ENCODE data around the gene MTHFD1L.

MTHFD1L gene

DNA sequence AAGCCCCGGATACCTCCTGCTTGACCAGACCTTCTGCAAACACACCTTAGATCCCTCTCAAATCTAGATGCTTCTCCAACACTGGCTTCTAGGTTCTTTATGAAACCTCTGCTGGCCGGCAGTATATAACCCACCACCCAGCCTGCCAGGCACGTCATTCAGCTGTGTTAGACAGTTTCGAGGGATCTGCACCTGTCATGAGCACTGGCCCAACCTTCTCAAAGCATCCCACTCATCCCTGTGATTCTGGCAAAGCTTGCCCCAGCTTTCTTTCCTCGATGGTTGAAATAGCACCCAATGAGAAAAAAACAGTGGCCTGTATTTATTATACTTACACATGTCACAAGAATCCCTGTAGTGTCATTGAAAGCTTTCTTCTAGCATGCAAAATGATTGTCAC, 157.8 kb downstream of the MTHFD1L start:
- Histone ChIP-seq H3K9ac (no peak overlapping the region), H3K36me3 (ENCODE audit: insufficient read depth) (peaks cover 4% of the 10 kb centered on the region; the same call in 1 of the 2 replicates), H3K27ac (no peak overlapping the region), H3K4me2 (no peak overlapping the region), H3K4me3 (IDR thresholded peaks at IDR 0.05; ENCODE audit: insufficient read depth, low read depth, low read length) (no peak overlapping the region), H3K27me3 (ENCODE audit: insufficient read depth, low read depth) (no peaks in the 10 kb centered on the region), H2AFZ (ENCODE audit: low read depth) (no peak overlapping the region), H4K20me1 (ENCODE audit: insufficient read depth) (no peaks in the 10 kb centered on the region), H3K4me1 (ENCODE audit: low read depth, poor library complexity, severe bottlenecking) (no peaks in the 10 kb centered on the region), H3K79me2 (ENCODE audit: insufficient read depth, low read depth) (no peaks in the 10 kb centered on the region)
- TF ChIP-seq, protein P1, sequence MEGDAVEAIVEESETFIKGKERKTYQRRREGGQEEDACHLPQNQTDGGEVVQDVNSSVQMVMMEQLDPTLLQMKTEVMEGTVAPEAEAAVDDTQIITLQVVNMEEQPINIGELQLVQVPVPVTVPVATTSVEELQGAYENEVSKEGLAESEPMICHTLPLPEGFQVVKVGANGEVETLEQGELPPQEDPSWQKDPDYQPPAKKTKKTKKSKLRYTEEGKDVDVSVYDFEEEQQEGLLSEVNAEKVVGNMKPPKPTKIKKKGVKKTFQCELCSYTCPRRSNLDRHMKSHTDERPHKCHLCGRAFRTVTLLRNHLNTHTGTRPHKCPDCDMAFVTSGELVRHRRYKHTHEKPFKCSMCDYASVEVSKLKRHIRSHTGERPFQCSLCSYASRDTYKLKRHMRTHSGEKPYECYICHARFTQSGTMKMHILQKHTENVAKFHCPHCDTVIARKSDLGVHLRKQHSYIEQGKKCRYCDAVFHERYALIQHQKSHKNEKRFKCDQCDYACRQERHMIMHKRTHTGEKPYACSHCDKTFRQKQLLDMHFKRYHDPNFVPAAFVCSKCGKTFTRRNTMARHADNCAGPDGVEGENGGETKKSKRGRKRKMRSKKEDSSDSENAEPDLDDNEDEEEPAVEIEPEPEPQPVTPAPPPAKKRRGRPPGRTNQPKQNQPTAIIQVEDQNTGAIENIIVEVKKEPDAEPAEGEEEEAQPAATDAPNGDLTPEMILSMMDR (conservative IDR thresholded peaks at IDR 0.05; ENCODE audit: low read depth, low read length), result no peak

DNA sequence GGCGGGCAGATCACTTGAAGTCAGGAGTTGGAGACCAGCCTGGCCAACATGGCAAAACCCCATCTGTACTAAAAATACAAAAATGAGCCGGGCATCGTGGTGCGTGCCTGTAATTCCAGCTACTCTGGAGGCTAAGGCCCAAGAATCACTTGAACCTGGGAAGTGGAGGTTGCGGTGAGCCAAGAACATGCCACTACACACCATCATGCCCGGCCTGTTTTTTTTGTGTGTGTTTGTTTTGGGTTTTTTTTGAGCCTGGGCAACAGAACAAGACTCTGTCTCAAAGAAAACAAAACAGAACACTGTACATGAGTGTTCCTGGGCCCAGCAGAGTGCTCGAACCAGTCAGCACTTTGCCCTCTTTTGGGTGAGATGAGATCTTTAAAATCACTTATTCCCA, 159.1 kb downstream of the MTHFD1L start:
- TF ChIP-seq, protein P1 (conservative IDR thresholded peaks at IDR 0.05; ENCODE audit: low read depth, low read length), result no peak
- H4K20me1 ChIP-seq (ENCODE audit: insufficient read depth), result no peaks in the 10 kb centered on the region
- H3K9ac ChIP-seq, result no peak overlapping the region
- no peak overlapping the region for H3K27ac ChIP-seq
- H3K4me3 ChIP-seq (IDR thresholded peaks at IDR 0.05; ENCODE audit: insufficient read depth, low read depth, low read length), result no peak overlapping the region
- no peaks in the 10 kb centered on the region for H3K4me1 ChIP-seq (ENCODE audit: low read depth, poor library complexity, severe bottlenecking)
- H3K79me2 ChIP-seq (ENCODE audit: insufficient read depth, low read depth), result no peaks in the 10 kb centered on the region
- no peak overlapping the region for H3K4me2 ChIP-seq
- no peaks in the 10 kb centered on the region for H3K27me3 ChIP-seq (ENCODE audit: insufficient read depth, low read depth)
- peaks cover 4% of the 10 kb centered on the region; the same call in 1 of the 2 replicates for H3K36me3 ChIP-seq (ENCODE audit: insufficient read depth)
- no peak overlapping the region for H2AFZ ChIP-seq (ENCODE audit: low read depth)

DNA sequence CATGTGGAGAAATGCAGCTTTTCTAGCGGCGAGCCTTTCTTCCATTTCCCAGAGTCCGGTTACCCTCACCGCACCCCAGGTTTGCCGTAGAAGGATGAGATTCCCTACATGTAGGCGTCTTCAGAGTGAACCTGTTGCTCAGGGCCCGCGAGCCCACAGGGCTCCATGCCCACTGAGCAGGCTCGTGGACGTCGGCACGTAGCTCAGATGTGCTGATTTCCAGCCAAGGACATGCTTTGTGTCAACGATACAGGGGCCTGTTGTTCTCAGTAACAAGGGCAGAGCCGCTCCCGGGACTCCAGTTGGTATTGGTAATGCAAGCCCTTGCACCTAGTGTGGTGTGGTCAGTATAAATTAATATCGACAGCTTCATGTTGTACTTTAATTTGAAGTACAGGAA, 159.6 kb downstream of the MTHFD1L start:
- H2AFZ ChIP-seq (ENCODE audit: low read depth), result no peak overlapping the region
- no peak overlapping the region for H3K9ac ChIP-seq
- no peak overlapping the region for H3K27ac ChIP-seq
- H3K4me2 ChIP-seq, result no peak overlapping the region
- TF ChIP-seq, protein P1 (conservative IDR thresholded peaks at IDR 0.05; ENCODE audit: low read depth, low read length), result no peak
- no peaks in the 10 kb centered on the region for H3K79me2 ChIP-seq (ENCODE audit: insufficient read depth, low read depth)
- no peaks in the 10 kb centered on the region for H3K27me3 ChIP-seq (ENCODE audit: insufficient read depth, low read depth)
- no peak overlapping the region for H3K4me3 ChIP-seq (IDR thresholded peaks at IDR 0.05; ENCODE audit: insufficient read depth, low read depth, low read length)
- no peaks in the 10 kb centered on the region for H3K4me1 ChIP-seq (ENCODE audit: low read depth, poor library complexity, severe bottlenecking)
- H4K20me1 ChIP-seq (ENCODE audit: insufficient read depth), result no peaks in the 10 kb centered on the region
- peaks cover 4% of the 10 kb centered on the region; the same call in 1 of the 2 replicates for H3K36me3 ChIP-seq (ENCODE audit: insufficient read depth)

DNA sequence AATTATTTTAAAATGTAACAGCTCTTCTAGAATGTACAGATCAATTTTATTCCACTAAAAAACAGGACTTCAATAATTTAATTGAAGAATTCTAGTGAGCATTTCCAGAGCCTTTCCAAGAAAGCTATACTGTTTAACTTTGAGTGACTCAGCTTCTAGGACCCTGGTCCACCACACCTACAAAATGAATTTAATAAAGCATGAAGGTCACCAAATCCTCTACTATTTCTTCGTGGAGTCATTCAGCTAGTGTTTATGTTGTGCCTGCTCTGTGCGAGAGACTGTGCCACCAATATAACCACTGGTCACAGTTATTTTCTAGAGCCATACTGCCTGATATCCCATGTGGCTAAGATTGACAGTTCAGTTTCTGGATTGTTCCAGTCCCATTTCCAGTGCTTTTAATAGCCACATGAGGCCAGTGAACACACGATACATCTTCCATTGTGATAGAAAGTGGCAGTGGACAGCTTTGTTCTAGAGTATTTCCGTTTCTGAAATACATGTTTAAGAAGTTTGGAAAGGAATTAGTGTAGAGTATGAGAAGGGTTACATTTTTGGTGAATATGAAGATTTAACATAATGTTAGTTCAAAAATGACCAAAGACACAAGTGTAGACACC, 160.7 kb downstream of the MTHFD1L start:
- TF ChIP-seq, protein P1 (conservative IDR thresholded peaks at IDR 0.05; ENCODE audit: low read depth, low read length), result no peak
- Histone ChIP-seq H3K9ac (no peak overlapping the region), H3K79me2 (ENCODE audit: insufficient read depth, low read depth) (no peaks in the 10 kb centered on the region), H3K4me2 (no peak overlapping the region), H3K27me3 (ENCODE audit: insufficient read depth, low read depth) (no peaks in the 10 kb centered on the region), H4K20me1 (ENCODE audit: insufficient read depth) (no peaks in the 10 kb centered on the region), H3K4me1 (ENCODE audit: low read depth, poor library complexity, severe bottlenecking) (no peaks in the 10 kb centered on the region), H3K4me3 (IDR thresholded peaks at IDR 0.05; ENCODE audit: insufficient read depth, low read depth, low read length) (no peak overlapping the region), H2AFZ (ENCODE audit: low read depth) (no peak overlapping the region), H3K27ac (no peak overlapping the region), H3K36me3 (ENCODE audit: insufficient read depth) (peaks cover 4% of the 10 kb centered on the region; the same call in 1 of the 2 replicates)

Data from KMS-11 (cell line).